CD4-positive, CD25-positive, alpha-beta regulatory T cell (primary cell): ENCODE results near the gene EXOC3. TPM values are rescaled to one million over a fixed set of nuclear protein-coding genes. Genes with fewer than 3 reads are reported as not detected.

Experiments used
- ATAC-seq, 2 donors: fragments of 150-1000 bp; cut with Tn5 transposase; one replicate each; pipeline ENCODE4 v1.10.0; 2021; ENCODE audit warnings: low read depth in 2 of 2, moderate number of reproducible peaks in 2 of 2, moderate library complexity in 1 of 2
- DNase-seq, 3 donors: peaks; one replicate each; pipeline versions ENCODE4 v3.0.0 to v3.0.0-alpha.2; 2012 to 2022; ENCODE audit warnings: mixed read lengths in 1 of 3
- H3K27ac ChIP-seq: one replicate; pipeline ENCODE4 v1.7.0; 2013; ENCODE audit warnings: mild to moderate bottlenecking, low read length; ENCODE audit not compliant: insufficient read depth, poor library complexity, severe bottlenecking
- H3K27me3 ChIP-seq: one replicate; pipeline ENCODE4 v1.7.0; 2013; ENCODE audit warnings: low read length; ENCODE audit not compliant: control insufficient read depth, insufficient read depth
- H3K36me3 ChIP-seq: one replicate; pipeline ENCODE4 v1.7.0; 2013; ENCODE audit warnings: mild to moderate bottlenecking, low read length, moderate library complexity; ENCODE audit not compliant: control insufficient read depth, insufficient read depth
- H3K4me1 ChIP-seq: 2 replicates; pipeline ENCODE4 v1.7.0; 2013; ENCODE audit warnings: mild to moderate bottlenecking, low read length; ENCODE audit not compliant: insufficient read depth, control insufficient read depth, poor library complexity, severe bottlenecking
- H3K4me3 ChIP-seq: one replicate; pipeline ENCODE4 v1.7.0; 2013; ENCODE audit warnings: low read depth, mild to moderate bottlenecking, low read length, moderate library complexity
- H3K9me3 ChIP-seq, 2 experiments: 1 replicate in 1 of 2; 2 replicates in 1 of 2; pipeline ENCODE4 v1.7.0; 2013; ENCODE audit warnings: low read length in 2 of 2, mild to moderate bottlenecking in 1 of 2, moderate library complexity in 1 of 2; ENCODE audit not compliant: control insufficient read depth in 2 of 2
- H3K27ac Mint-ChIP-seq, 3 donors: one replicate each; pipeline ENCODE4 v1.8.0; 2020 to 2022; ENCODE audit warnings: mild to moderate bottlenecking in 3 of 3, mixed read lengths in 3 of 3, moderate library complexity in 2 of 3
- H3K27me3 Mint-ChIP-seq: one replicate; pipeline ENCODE4 v1.8.0; 2022; ENCODE audit warnings: mild to moderate bottlenecking, mixed read lengths
- H3K36me3 Mint-ChIP-seq: one replicate; pipeline ENCODE4 v1.8.0; 2020; ENCODE audit warnings: mixed read lengths
- H3K4me1 Mint-ChIP-seq, 4 donors: one replicate each; pipeline ENCODE4 v1.8.0; 2020 to 2022; ENCODE audit warnings: mixed read lengths in 4 of 4, mild to moderate bottlenecking in 1 of 4
- H3K4me3 Mint-ChIP-seq, 4 donors: one replicate each; pipeline ENCODE4 v1.8.0; 2020 to 2022; ENCODE audit warnings: mild to moderate bottlenecking in 4 of 4, mixed read lengths in 4 of 4, moderate library complexity in 3 of 4
- H3K9me3 Mint-ChIP-seq, 7 donors: one replicate each; pipeline ENCODE4 v1.8.0; 2020 to 2022; ENCODE audit warnings: mixed read lengths in 7 of 7, mild to moderate bottlenecking in 3 of 7, moderate library complexity in 2 of 7
- polyA plus RNA-seq, 4 donors: library from polyadenylated mRNA; unstranded; fragments of 300-500 nt; fragmentation: Illumina TruSeq; gene quantifications; one replicate each; pipeline ENCODE4 v1.2.3, GENCODE V29; 2021
- total RNA-seq: library from RNA; stranded (reverse); gene quantifications from one replicate; pipeline ENCODE4 v1.2.3, GENCODE V29; 2022

EXOC3 gene
- total and polyA plus RNA-seq, 5 donors from 2014 or later: 23.3 to 95.4 (median 37.0) TPM

DNA sequence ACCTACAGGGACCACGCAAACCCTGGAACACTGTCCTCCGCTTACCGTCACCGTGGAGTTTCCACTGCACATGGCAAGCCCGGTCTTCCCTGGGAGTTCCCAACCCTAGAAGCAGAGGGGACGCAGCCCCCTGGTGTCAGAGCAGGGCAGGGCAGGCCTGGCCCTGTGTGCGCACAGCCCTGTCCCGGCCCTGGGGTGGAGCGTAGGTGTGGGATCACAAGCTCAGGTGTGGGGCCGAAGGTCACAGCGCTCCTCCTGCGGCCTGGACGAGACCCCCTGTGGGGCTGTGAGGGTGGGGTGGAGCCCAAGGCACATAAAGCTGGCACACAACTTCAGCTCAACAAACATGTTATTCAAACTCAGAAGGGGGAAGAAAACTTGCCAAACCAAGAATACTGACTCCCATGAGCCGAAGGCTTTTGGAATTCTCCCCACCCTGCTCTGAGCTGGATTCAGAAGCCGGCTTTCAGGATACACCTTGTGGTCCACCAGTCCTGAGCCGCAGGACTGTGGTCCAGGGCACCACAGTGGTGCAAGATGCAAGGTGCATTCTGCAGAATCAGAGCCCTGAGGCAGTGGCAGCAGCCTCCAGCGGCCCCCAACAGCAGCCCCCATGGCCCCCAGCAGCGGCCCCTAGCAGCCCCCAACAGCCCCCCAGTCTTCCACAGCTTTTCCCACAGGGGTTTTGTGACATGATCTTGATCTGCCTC is 11.8 kb upstream of the EXOC3 start:
- peak; percentile 42 to 60 for ATAC-seq
- Mint-ChIP-seq H3K36me3 (no peaks in the 10 kb centered on the region), H3K4me1 (no peaks in the 10 kb centered on the region), H3K9me3 (no peaks in the 10 kb centered on the region), H3K4me3 (no peak overlapping the region), H3K27ac (no peak overlapping the region), H3K27me3 (peaks cover 4% of the 10 kb centered on the region)
- Histone ChIP-seq H3K4me1 (no peaks in the 10 kb centered on the region), H3K4me3 (no peak overlapping the region), H3K9me3 (no peaks in the 10 kb centered on the region), H3K27ac (no peak overlapping the region), H3K36me3 (no peaks in the 10 kb centered on the region), H3K27me3 (no peaks in the 10 kb centered on the region)
- DNase-seq: peak in 2 of 3 donors; percentile 20 to 54

DNA sequence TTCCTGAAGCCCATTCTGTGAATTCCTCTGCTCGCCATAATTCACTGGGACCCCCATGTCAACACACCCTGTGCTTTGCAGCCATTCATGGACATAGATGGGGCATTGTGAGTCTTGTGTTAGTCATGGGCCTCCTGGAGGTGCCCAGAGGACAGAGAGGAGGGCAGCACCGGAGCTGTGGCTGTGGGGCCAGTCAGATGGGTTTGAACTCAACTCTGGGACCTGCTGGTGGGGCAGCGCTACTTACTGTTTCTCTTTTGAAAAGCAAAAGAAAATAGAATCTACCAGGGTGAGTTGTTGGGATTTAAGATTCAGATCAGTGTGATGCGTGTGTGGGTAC is 11.3 kb upstream of the EXOC3 start:
- Histone ChIP-seq H3K4me1 (no peaks in the 10 kb centered on the region), H3K27ac (no peak overlapping the region), H3K9me3 (no peaks in the 10 kb centered on the region), H3K4me3 (no peak overlapping the region), H3K36me3 (no peaks in the 10 kb centered on the region), H3K27me3 (no peaks in the 10 kb centered on the region)
- H3K27ac Mint-ChIP-seq: peak overlapping the region in 1 of 3 donors; percentile 42
- H3K27me3 Mint-ChIP-seq: peaks cover 4% of the 10 kb centered on the region
- DNase-seq (no peak), ATAC-seq (no peak)
- no peaks in the 10 kb centered on the region for H3K36me3 Mint-ChIP-seq
- no peak overlapping the region for H3K4me3 Mint-ChIP-seq
- H3K9me3 Mint-ChIP-seq: no peaks in the 10 kb centered on the region
- H3K4me1 Mint-ChIP-seq: no peaks in the 10 kb centered on the region

DNA sequence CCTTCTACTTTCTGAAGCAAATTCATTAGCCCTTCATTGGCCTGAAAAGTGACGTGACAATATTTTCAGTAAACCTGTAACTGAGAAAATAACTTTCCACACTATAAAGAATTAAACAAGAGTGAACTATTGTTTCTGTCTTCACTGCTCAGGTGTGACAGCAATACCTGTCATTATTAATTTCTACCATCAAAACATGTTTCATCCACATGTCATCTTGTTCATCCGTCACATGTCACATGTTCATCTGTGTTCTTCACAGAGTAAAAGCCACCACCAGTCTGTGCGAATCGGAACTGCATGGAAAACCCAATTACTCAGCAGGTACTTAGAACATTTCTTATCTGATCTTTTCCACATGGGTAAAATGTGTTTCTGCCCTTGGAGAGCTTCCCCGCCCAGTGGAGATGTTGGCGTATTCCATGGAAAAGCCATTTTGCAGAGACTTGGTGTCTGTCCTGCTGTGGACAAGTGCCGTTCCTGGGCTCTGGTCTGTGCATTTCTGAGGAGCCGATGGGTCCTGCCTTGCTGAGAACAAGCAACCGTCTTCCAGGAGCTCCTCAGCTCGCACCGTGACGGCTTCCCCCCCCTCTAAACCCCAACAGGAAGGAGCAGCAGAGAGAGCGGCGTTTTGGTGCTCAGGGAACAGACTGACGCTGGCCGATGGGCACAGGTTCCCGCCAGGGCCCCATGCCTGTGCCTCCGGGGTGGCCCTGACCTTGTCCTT is 10.6 kb upstream of the EXOC3 start:
- no peaks in the 10 kb centered on the region for H3K9me3 Mint-ChIP-seq
- H3K4me3 Mint-ChIP-seq: no peak overlapping the region
- no peaks in the 10 kb centered on the region for H3K4me1 Mint-ChIP-seq
- no peak for DNase-seq
- H3K27me3 Mint-ChIP-seq: peaks cover 4% of the 10 kb centered on the region
- ATAC-seq: no peak
- no peaks in the 10 kb centered on the region for H3K36me3 Mint-ChIP-seq
- H3K27me3 ChIP-seq: no peaks in the 10 kb centered on the region
- H3K4me3 ChIP-seq: no peak overlapping the region
- H3K9me3 ChIP-seq: no peaks in the 10 kb centered on the region
- no peak overlapping the region for H3K27ac Mint-ChIP-seq
- H3K4me1 ChIP-seq: no peaks in the 10 kb centered on the region
- no peaks in the 10 kb centered on the region for H3K36me3 ChIP-seq
- H3K27ac ChIP-seq: no peak overlapping the region

DNA sequence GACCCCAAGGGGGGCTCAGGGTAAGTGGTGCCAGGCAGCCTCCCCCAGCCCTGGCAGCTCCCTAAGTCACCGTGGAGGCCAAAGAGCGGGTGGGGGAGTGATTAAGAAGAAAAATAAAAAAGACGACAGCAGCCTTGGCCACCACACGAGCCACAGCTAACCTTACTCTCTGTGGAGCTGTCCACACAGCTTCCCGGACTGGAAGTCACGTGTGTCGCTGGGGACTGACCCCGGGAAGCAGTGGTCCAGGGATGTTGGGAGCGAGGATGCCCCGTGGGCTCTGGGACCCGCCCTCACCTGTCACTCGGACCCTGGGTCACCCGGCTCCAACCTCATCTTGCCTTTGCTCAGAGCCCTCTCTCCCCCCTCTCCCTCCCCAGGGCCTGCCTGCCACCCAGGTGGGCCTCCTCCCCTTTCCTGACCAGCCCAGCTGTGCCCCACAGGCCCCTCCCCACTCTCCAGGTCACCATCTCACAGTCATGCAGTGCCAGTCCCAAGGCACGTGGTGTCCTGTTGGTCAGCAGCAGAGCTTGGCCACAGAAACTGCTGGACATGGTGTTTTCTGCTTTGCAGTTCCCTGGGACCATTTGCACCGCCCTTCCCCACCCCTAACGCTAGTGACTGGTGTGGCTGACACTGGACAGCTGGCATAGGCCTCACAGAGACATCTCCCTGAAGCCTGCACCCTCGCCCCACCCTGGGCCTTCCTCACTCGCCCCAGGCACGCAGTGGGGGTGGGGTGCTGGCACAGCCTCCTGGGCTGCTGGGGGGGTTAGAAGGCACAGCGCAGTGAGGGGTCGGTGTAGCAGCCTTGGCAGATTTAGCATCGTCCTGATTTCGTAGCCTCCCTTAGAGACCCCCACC is 9.8 kb upstream of the EXOC3 start:
- peaks cover 4% of the 10 kb centered on the region for H3K27me3 Mint-ChIP-seq

DNA sequence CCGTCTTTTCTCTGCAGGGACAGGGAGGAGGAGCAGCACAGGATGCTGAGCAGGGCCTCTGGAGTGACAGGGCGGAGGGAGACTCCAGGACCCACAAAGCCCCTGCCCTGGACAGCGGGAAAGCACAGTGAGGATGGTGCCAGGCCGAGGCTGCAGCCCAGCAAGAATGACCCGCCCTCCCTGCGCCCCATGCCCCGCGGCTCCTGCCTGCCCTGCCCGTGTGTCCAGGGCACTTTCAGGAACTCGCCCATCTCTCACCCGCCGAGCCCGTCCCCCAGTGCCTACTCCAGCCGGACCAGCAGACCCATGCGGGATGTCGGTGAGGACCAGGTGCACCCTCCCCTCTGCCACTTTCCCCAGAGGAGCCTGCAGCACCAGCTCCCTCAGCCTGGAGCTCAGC is 9.1 kb upstream of the EXOC3 start:
- H3K9me3 Mint-ChIP-seq: peaks cover 0 to under 1% (median 0%) of the 10 kb centered on the region in 7 donors
- no peak overlapping the region for H3K27ac ChIP-seq
- no peaks in the 10 kb centered on the region for H3K36me3 Mint-ChIP-seq
- H3K4me3 ChIP-seq: no peak overlapping the region
- H3K27me3 ChIP-seq: no peaks in the 10 kb centered on the region
- no peaks in the 10 kb centered on the region for H3K4me1 Mint-ChIP-seq
- H3K27me3 Mint-ChIP-seq: peaks cover 4% of the 10 kb centered on the region
- no peak overlapping the region for H3K4me3 Mint-ChIP-seq
- H3K36me3 ChIP-seq: no peaks in the 10 kb centered on the region
- ATAC-seq (no peak), DNase-seq (no peak)
- no peak overlapping the region for H3K27ac Mint-ChIP-seq
- H3K4me1 ChIP-seq: no peaks in the 10 kb centered on the region
- H3K9me3 ChIP-seq: no peaks in the 10 kb centered on the region

More for the DNA sequence above, 9.8 kb upstream of the EXOC3 start:
- no peaks in the 10 kb centered on the region for H3K9me3 Mint-ChIP-seq
- H3K27ac Mint-ChIP-seq: no peak overlapping the region
- no peak for DNase-seq
- H3K27me3 ChIP-seq: no peaks in the 10 kb centered on the region
- H3K9me3 ChIP-seq: no peaks in the 10 kb centered on the region
- H3K4me1 ChIP-seq: no peaks in the 10 kb centered on the region
- H3K36me3 ChIP-seq: no peaks in the 10 kb centered on the region
- no peak overlapping the region for H3K27ac ChIP-seq
- no peaks in the 10 kb centered on the region for H3K4me1 Mint-ChIP-seq
- H3K4me3 ChIP-seq: no peak overlapping the region
- no peaks in the 10 kb centered on the region for H3K36me3 Mint-ChIP-seq
- ATAC-seq: no peak
- H3K4me3 Mint-ChIP-seq: no peak overlapping the region

DNA sequence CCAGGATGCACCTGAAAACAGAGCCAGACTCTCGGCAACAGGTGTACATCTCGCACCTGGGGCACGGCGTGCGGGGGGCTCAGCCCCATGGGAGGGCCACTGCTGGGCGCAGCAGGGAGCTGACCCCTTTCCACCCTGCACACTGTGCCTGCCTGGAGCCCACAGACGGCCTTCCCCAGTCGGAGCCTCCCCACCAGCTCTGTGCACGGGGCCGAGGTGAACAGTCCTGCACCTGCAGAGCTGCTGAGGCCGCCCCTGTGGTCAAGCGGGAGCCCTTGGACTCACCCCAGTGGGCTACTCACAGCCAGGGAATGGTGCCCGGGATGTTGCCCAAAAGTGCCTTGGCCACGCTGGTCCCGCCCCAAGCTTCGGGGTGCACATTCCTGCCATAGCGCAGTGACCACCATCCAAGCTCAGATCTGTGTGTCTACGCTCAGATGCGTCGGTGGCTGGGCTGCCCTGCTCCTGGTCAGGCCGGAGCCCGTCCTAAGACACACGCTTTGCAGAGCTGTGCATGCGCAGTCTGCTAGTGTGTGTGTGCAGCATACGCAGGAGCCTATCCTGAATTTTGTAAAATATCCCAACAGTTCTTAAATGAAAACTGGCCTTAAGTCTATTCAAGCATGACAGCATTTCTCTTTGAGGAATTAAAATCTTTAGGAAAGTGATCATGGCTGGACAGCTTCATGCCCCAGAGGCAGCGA is 8.4 kb upstream of the EXOC3 start:
- H3K9me3 Mint-ChIP-seq: peaks cover 0 to 1% (median 0%) of the 10 kb centered on the region in 7 donors
- H3K27me3 Mint-ChIP-seq: peaks cover 4% of the 10 kb centered on the region
- Histone ChIP-seq H3K4me3 (no peak overlapping the region), H3K9me3 (no peaks in the 10 kb centered on the region), H3K36me3 (no peaks in the 10 kb centered on the region), H3K27me3 (no peaks in the 10 kb centered on the region), H3K4me1 (no peaks in the 10 kb centered on the region), H3K27ac (no peak overlapping the region)
- DNase-seq: no peak
- no peaks in the 10 kb centered on the region for H3K4me1 Mint-ChIP-seq
- H3K27ac Mint-ChIP-seq: no peak overlapping the region
- H3K4me3 Mint-ChIP-seq: no peak overlapping the region
- no peaks in the 10 kb centered on the region for H3K36me3 Mint-ChIP-seq
- ATAC-seq: no peak

DNA sequence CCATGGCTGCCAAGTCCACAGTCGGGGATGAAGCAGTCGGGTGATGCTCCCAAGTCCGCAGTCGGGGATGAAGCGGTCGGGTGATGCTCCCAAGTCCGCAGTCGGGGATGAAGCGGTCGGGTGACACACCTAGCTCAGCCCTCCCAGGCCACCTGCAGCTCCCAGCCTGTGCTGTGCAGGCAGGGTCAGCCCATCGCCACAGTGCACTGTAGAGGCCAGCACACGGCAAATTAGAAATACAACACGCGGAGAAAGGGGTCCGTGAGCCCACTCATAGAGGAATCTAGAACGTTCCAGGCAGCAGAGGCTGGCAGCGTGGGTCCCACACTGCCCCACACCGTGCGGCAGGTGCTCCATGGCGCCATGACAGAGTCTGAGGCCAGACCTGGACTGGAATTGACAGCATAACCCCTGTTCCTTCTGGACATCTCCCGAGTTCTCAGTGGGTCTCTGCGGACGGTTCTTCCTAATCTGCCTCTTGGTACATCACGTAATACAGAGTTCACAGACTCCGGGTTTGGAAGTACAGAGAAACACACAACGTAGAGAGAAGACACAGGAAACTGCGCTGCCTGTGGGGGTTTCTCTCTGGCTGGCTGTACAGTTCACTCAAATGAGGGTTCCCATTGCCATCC is 7.7 kb upstream of the EXOC3 start:
- DNase-seq (no peak), ATAC-seq (no peak)
- no peaks in the 10 kb centered on the region for H3K4me1 ChIP-seq
- no peak overlapping the region for H3K4me3 ChIP-seq
- H3K27ac Mint-ChIP-seq: no peak overlapping the region
- no peaks in the 10 kb centered on the region for H3K9me3 ChIP-seq
- no peak overlapping the region for H3K27ac ChIP-seq
- H3K4me1 Mint-ChIP-seq: no peaks in the 10 kb centered on the region
- H3K27me3 ChIP-seq: no peaks in the 10 kb centered on the region
- H3K27me3 Mint-ChIP-seq: peaks cover 4% of the 10 kb centered on the region
- H3K36me3 ChIP-seq: no peaks in the 10 kb centered on the region
- H3K4me3 Mint-ChIP-seq: peak overlapping the region in 1 of 4 donors; percentile 6
- H3K36me3 Mint-ChIP-seq: no peaks in the 10 kb centered on the region
- H3K9me3 Mint-ChIP-seq: peaks cover 0 to 1% (median 0%) of the 10 kb centered on the region in 7 donors
